ENCODE data around the gene GREB1.

Gene GREB1

GRCh38 chr2:11669454-11670291, 135.8 kb downstream of the GREB1 start, which contains the start of gene NTSR2:
Gene NTSR2, minus strand, starts transcription at chr2:11670195. Its CDS starts 66 bp downstream, at chr2:11670129.
- peak; percentile 47 for DNase-seq

- no peak for DNase-seq
These were observed 138.6 kb downstream of the GREB1 start for GRCh38 chr2:11672407-11672806.

- DNase-seq, result no peak
These were observed 141.1 kb downstream of the GREB1 start for GRCh38 chr2:11674983-11675382.

GRCh38 chr2:11675423-11676112, 141.7 kb downstream of the GREB1 start:
- DNase-seq, result no peak

- no peak for DNase-seq
These were observed 142.8 kb downstream of the GREB1 start for GRCh38 chr2:11676640-11677039.

GRCh38 chr2:11677136-11678055, 143.6 kb downstream of the GREB1 start:
- DNase-seq, result no peak

- no peak for DNase-seq
These were observed 144.6 kb downstream of the GREB1 start for GRCh38 chr2:11678306-11678960.

- DNase-seq, result no peak
These were observed 145.2 kb downstream of the GREB1 start for GRCh38 chr2:11679016-11679415.

GRCh38 chr2:11679486-11680181, 145.8 kb downstream of the GREB1 start:
- DNase-seq, result no peak

- DNase-seq, result no peak
These were observed 146.5 kb downstream of the GREB1 start for GRCh38 chr2:11680182-11680900.

GRCh38 chr2:11680901-11681721, 147.3 kb downstream of the GREB1 start:
- no peak for DNase-seq

- DNase-seq, result peak; percentile 79
These were observed 148.1 kb downstream of the GREB1 start for GRCh38 chr2:11681722-11682589.

- no peak for DNase-seq
These were observed 148.7 kb downstream of the GREB1 start for GRCh38 chr2:11682590-11682915.

GRCh38 chr2:11683476-11683875, 149.6 kb downstream of the GREB1 start:
- DNase-seq, result no peak

- DNase-seq, result no peak
These were observed 150.1 kb downstream of the GREB1 start for GRCh38 chr2:11683966-11684365.

- DNase-seq, result no peak
These were observed 151.1 kb downstream of the GREB1 start for GRCh38 chr2:11684894-11685460.

GRCh38 chr2:11685906-11686470, 152.1 kb downstream of the GREB1 start:
- DNase-seq, result no peak

- DNase-seq, result no peak
These were observed 153.9 kb downstream of the GREB1 start for GRCh38 chr2:11687736-11688135.
